Epithelial cell of proximal tubule (primary cell): ENCODE results near the gene EEA1. TPM values are rescaled to one million over a fixed set of nuclear protein-coding genes. Genes with fewer than 3 reads are reported as not detected.

Experiments used
- DNase-seq: peaks from one replicate; pipeline ENCODE4 v3.0.0-alpha.2; 2011; ENCODE audit warnings: low read depth
- H3K4me3 ChIP-seq: 2 replicates; pipeline ENCODE4 v1.5.1; 2011; ENCODE audit warnings: low read depth, mild to moderate bottlenecking, low read length
- CTCF ChIP-seq: conservative IDR thresholded peaks from 2 replicates; pipeline ENCODE4 v1.5.1; 2012; ENCODE audit warnings: low read depth, mild to moderate bottlenecking, low read length
- total RNA-seq: library from RNA; depleted of rRNA; stranded (reverse); fragments of >200 nt; gene quantifications from 2 replicates; pipeline ENCODE4 v1.2.3, GENCODE V29; 2015

EEA1 gene
- total RNA-seq, 1 donor from 2014 or later, result 6.6 TPM

DNA sequence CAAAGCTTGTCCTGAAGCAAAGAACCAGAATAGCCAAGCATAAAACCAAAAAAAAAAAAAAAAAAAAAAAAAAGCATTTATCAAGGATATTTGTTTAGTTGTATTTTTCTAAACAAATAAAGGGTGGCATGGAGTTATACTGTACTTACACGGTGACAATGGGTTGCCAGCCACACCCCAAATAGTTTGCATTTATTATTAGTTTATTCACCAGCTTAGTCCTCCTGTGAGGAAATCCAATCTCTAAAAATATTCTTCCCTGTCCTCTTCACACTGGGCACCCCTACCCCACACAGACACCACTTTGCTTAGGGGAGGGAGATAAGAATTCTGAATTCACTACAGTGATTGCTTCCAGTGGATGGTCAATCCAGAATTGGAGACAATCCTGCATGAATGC is 207.4 kb downstream of the EEA1 start:
- no peak for TF ChIP-seq CTCF
- no peak overlapping the region for H3K4me3 ChIP-seq
- no peak for DNase-seq

- no peak for DNase-seq
- no peak for TF ChIP-seq CTCF
- H3K4me3 ChIP-seq, result no peak overlapping the region
Observed at GRCh38 chr12:92721130-92721529, 208.0 kb downstream of the EEA1 start.

Other genes with a start within 250 kb of the EEA1 start
- 0.23 TPM in 1 of 2 replicates, not detected in the other for gene PLEKHG7, start 226.3 kb downstream of the EEA1 start, total RNA-seq